Suppressor macrophage (primary cell): Measurements from ENCODE around the gene ZNF428.
"Not testable (repeated sequence)": the region's sequence is repeated elsewhere in the genome, so short reads cannot be mapped to it uniquely, and the experiment has no call there.

Source experiments
- DNase-seq, 4 experiments: peaks; one replicate each; pipeline ENCODE4 v3.0.0-alpha.2; 2020 to 2022

Gene ZNF428

GRCh38 chr19:43591904-43592772, 27.3 kb downstream of the ZNF428 start:
- no peak for DNase-seq

GRCh38 chr19:43589678-43590077, 29.8 kb downstream of the ZNF428 start:
- DNase-seq: no peak

GRCh38 chr19:43589277-43589676, 30.2 kb downstream of the ZNF428 start:
- DNase-seq: no peak

DNA sequence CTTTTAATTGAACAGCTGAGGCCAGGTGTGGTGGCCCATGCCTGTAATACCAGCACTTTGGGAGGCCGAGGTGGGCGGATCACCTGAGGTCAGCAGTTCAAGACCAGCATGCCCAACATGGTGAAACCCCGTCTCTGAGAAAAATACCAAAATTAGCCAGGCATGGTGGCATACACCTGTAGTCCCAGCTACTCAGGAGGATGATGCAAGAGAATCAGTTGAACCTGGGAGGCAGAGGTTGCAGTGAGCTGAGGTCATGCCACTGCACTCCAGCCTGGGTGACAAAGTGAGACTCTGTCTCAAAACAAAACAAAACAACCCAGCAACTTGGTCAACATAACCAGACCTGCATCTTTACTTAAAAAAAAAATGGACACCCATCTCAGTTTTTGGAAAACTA, 32.4 kb downstream of the ZNF428 start:
- DNase-seq: not testable (repeated sequence)

DNA sequence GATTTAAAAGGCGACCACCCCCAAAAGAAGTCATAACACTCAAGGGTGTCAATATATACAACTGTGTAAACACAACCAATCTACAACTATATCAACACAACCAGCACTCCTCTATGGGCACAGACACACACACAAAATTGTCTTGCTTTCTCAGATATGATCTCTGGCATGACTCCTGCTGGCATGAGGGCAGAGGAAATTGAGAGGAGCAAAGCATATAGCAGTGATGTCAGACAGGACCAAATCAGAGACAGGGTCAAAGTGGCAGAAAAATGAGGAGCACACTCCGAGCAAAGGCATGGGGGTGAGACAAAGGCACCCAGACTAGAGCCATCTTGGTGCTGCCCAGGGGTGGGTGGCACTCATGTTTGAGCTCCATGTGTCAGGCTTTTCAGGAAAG, 33.1 kb downstream of the ZNF428 start:
- no peak for DNase-seq

- DNase-seq: no peak
These were observed 34.9 kb downstream of the ZNF428 start for GRCh38 chr19:43584484-43584883.

DNA sequence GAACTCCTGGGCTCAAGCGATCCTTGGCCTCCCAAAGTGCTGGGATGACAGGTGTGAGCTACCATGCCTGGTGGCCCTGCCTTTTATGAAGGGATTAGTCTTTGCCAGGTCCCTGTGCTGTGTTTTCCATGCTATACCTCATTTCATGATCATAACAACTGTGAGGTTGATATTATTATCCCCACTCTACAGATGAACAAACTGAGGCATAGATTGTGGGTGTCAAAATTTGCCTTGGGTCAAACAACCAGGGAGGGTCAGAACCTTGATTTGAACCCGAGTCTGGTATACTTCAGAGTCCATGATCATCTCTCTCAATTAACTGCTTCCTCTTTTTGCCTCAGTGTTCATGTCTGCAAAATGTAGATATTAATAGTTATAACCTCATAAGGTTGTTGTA, 36.9 kb downstream of the ZNF428 start:
- DNase-seq: peak in 2 of 4 experiments; percentile 38 to 48

GRCh38 chr19:43581467-43581866, 38.0 kb downstream of the ZNF428 start:
- no peak for DNase-seq

DNA sequence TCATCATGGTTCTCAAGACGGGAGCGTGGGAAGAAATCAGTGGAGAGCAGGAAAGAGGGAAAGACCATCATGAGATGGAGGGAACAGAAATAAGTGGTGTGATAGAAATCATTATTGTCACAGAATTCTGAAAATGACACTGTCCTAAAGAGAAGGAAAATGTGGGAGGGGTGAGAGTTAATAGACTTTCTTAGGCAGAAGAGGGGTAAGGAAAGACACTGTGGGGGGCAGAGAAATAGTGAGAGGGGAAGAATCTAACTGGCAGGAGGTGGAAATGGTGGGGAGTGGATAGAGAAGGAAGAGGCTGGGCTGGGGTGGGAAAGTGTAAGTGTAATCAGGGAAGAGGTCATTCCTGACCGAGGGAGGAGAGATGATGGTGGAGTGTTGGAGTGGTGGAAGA, 40.6 kb downstream of the ZNF428 start:
- no peak for DNase-seq

DNA sequence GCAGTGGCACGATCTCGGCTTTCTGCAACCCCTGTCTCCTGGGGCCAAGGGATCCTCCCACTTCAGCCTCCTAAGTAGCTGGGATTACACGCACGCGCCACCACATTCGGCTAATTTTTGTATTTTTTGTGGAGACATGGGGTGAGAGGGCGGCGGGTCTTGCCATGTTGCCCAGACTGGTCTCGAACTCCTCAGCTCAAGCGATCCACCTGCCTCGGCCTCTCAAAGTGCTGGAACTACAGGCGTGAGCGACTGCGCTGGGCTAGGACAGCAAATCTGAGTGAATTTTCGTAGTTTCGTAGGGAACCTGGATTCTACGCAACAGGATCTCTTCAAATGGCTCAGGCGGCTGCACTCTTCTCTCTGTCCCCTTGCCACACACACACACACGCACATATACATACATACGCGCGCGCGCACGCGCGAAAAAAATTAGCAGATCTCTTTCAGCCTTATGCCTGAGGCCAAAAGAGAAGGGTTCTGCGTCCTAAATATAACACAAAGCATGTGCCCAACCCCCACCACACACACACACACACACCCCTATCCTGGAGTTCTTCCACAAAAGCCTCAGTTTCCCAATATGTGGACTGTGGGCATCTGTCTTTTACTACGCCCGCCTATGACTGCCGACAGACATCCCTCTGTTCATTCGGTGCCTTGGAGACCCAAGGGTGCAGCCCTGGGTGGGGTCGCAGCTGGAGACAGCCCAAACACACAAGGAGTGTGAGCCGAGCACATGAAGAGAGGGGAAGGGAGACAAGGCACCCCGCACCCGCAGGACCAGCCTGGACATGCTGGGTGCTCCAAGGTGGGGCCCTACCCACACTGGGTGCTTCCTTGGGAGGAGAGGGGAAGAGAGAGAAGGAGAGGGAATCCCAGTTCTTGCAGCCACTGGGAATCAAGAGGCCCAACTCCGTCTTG, 43.2 kb downstream of the ZNF428 start:
- peak in 1 of 4 experiments; percentile 28 for DNase-seq

GRCh38 chr19:43575156-43575950, 44.1 kb downstream of the ZNF428 start, which contains the start of the genes PINLYP and XRCC1:
Gene PINLYP (plus strand): TSS chr19:43575801. CDS start chr19:43577192, 1,391 bp downstream.
Gene XRCC1 (minus strand): TSS chr19:43575527. CDS start chr19:43575458, 69 bp downstream.
- peak; percentile 99 for DNase-seq

GRCh38 chr19:43574424-43575155, 44.8 kb downstream of the ZNF428 start:
- DNase-seq: peak in 3 of 4 experiments; percentile 20 to 62 (median 52)

- peak; percentile 35 to 74 (median 54) for DNase-seq
These were observed 47.2 kb downstream of the ZNF428 start for GRCh38 chr19:43572171-43572588.

- DNase-seq: no peak
These were observed 49.1 kb downstream of the ZNF428 start for GRCh38 chr19:43570174-43570791.

GRCh38 chr19:43569657-43570056, 49.8 kb downstream of the ZNF428 start:
- DNase-seq: no peak

- DNase-seq: no peak
These were observed 54.6 kb downstream of the ZNF428 start for GRCh38 chr19:43564800-43565199.

DNA sequence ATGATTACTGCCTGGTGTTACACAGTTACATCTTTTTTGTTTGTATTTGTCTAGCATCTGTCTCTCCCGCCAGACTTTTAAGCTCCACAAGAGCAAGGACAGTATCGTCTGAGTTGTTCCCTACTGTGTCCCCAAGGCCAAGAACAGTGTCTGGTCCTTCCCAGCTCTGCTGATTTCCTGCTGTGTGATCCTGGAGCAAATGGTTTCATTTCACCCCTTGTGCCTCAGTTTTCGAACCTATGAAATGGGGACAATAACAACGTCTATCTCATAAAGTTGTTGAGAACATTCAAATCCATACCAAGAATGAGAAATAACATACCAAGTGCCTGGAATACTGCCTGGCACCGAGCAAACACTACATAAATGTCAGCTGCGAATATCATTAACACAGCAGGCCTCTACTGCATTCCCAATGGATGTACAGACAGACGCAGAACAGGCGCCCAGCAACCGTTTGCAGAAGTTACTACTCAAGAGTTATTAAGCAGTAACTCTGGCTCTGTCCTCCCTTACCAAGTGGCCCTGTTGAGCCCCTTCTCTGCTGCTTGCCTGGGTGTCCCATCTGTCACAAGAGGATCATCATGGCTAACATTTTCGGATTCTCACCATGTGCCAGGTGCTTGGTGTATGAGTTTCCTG, 55.5 kb downstream of the ZNF428 start:
- peak; percentile 21 to 60 (median 44) for DNase-seq

- peak; percentile 95 to 98 (median 96) for DNase-seq
These were observed 56.7 kb downstream of the ZNF428 start for GRCh38 chr19:43562698-43563241.

GRCh38 chr19:43562226-43562697, 57.2 kb downstream of the ZNF428 start:
- DNase-seq: peak in 3 of 4 experiments; percentile 66 to 77 (median 67)
